Spleen (tissue), 7 donors: ENCODE measurements around the gene ZNF684.
"Not testable (repeated sequence)": the region's sequence is repeated elsewhere in the genome, so short reads cannot be mapped to it uniquely, and the experiment has no call there.

Experiments used
- POLR2A ChIP-seq, 3 donors: fragments of 450-650 bp; IDR thresholded peaks; one replicate each; pipeline ENCODE4 v1.5.1; 2017; ENCODE audit warnings: antibody characterized with exemption in 3 of 3, mild to moderate bottlenecking in 1 of 3
- TF ChIP-seq, protein P1 (sequence below), 11 experiments: fragments of 200-600 bp in 7 of 11; fragments of 450-650 bp in 4 of 11; sonication (generic) in 4 of 11; IDR thresholded peaks in 8 of 11; conservative IDR thresholded peaks in 3 of 11; 1 replicate in 7 of 11; 2 replicates in 4 of 11; pipeline versions ENCODE4 v1.4.0 to v1.8.0; 2016 to 2021; ENCODE audit warnings: antibody characterized with exemption in 11 of 11, inconsistent platforms in 4 of 11, mild to moderate bottlenecking in 1 of 11
- donor health status: DM: no; HTN: no; CAD: no; lungs with moderate emphysema.
- donor health status: DM: no; HTN: no; CAD: no.
- donor health status: DM: no; HTN: no; CAD: no.

DNA sequence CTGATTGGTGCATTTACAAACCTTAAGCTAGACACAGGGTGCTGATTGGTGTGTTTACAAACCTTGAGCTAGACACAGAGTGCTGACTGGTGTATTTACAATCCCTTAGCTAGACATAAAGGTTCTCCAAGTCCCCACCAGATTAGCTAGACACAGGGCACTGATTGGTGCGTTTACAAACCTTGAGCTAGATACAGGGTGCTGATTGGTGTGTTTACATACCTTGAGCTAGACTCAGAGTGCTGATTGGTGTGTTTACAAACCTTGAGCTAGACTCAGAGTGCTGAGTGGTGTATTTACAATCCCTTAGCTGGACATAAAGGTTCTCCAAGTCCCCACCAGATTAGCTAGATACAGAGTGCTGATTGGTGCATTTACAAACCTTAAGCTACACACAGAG is 26.8 kb downstream of the ZNF684 start:
- TF ChIP-seq, protein P1, sequence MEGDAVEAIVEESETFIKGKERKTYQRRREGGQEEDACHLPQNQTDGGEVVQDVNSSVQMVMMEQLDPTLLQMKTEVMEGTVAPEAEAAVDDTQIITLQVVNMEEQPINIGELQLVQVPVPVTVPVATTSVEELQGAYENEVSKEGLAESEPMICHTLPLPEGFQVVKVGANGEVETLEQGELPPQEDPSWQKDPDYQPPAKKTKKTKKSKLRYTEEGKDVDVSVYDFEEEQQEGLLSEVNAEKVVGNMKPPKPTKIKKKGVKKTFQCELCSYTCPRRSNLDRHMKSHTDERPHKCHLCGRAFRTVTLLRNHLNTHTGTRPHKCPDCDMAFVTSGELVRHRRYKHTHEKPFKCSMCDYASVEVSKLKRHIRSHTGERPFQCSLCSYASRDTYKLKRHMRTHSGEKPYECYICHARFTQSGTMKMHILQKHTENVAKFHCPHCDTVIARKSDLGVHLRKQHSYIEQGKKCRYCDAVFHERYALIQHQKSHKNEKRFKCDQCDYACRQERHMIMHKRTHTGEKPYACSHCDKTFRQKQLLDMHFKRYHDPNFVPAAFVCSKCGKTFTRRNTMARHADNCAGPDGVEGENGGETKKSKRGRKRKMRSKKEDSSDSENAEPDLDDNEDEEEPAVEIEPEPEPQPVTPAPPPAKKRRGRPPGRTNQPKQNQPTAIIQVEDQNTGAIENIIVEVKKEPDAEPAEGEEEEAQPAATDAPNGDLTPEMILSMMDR (IDR thresholded peaks at IDR 0.05 in 8 of 11, conservative IDR thresholded peaks at IDR 0.05 in 3 of 11) = not testable (repeated sequence)
- not testable (repeated sequence) for TF ChIP-seq POLR2A (IDR thresholded peaks at IDR 0.05)
